ENCODE measurements around the gene GSAP.

Gene GSAP

GRCh38 chr7:77409005-77409738 lies 7.0 kb downstream of the GSAP start:
- H3K4me3 ChIP-seq (ENCODE audit: extremely low read depth, insufficient read depth, low read length, poor library complexity, severe bottlenecking): no peak overlapping the region
- 50 to 83% methylated on average over 1 to 2 of the region's 7 CpGs for WGBS, 2 experiments (ENCODE audit: insufficient coverage in 2 of 2)
- H3K4me1 ChIP-seq (ENCODE audit: control insufficient read depth, insufficient read depth, low read length, poor library complexity, severe bottlenecking): no peaks in the 10 kb centered on the region
- no peak overlapping the region for H3K27ac ChIP-seq (ENCODE audit: low read depth, low read length, severe bottlenecking)
- H3K9me3 ChIP-seq (ENCODE audit: control insufficient read depth, low read length): no peaks in the 10 kb centered on the region
- H3K36me3 ChIP-seq (ENCODE audit: control insufficient read depth, insufficient read depth, low read length): no peaks in the 10 kb centered on the region

GRCh38 chr7:77407906-77408305 lies 8.2 kb downstream of the GSAP start:
- no peak overlapping the region for H3K27ac ChIP-seq (ENCODE audit: low read depth, low read length, severe bottlenecking)
- H3K4me1 ChIP-seq (ENCODE audit: control insufficient read depth, insufficient read depth, low read length, poor library complexity, severe bottlenecking): no peaks in the 10 kb centered on the region
- H3K4me3 ChIP-seq (ENCODE audit: extremely low read depth, insufficient read depth, low read length, poor library complexity, severe bottlenecking): no peak overlapping the region
- H3K36me3 ChIP-seq (ENCODE audit: control insufficient read depth, insufficient read depth, low read length): no peaks in the 10 kb centered on the region
- H3K9me3 ChIP-seq (ENCODE audit: control insufficient read depth, low read length): no peaks in the 10 kb centered on the region

- 85 to 91% methylated on average over 3 of the region's 4 CpGs for WGBS, 2 experiments (ENCODE audit: insufficient coverage in 2 of 2)
- Histone ChIP-seq H3K27ac (ENCODE audit: low read depth, low read length, severe bottlenecking) (no peak overlapping the region), H3K36me3 (ENCODE audit: control insufficient read depth, insufficient read depth, low read length) (no peaks in the 10 kb centered on the region), H3K4me3 (ENCODE audit: extremely low read depth, insufficient read depth, low read length, poor library complexity, severe bottlenecking) (no peak overlapping the region), H3K9me3 (ENCODE audit: control insufficient read depth, low read length) (no peaks in the 10 kb centered on the region), H3K4me1 (ENCODE audit: control insufficient read depth, insufficient read depth, low read length, poor library complexity, severe bottlenecking) (no peaks in the 10 kb centered on the region)
Observed at GRCh38 chr7:77406421-77406820, 9.7 kb downstream of the GSAP start.

- no peaks in the 10 kb centered on the region for H3K4me1 ChIP-seq (ENCODE audit: control insufficient read depth, insufficient read depth, low read length, poor library complexity, severe bottlenecking)
- H3K27ac ChIP-seq (ENCODE audit: low read depth, low read length, severe bottlenecking): no peak overlapping the region
- no peaks in the 10 kb centered on the region for H3K9me3 ChIP-seq (ENCODE audit: control insufficient read depth, low read length)
- WGBS, 2 experiments (ENCODE audit: insufficient coverage in 2 of 2): no CpG with 5 or more reads among the region's 2 CpGs
- no peaks in the 10 kb centered on the region for H3K36me3 ChIP-seq (ENCODE audit: control insufficient read depth, insufficient read depth, low read length)
- H3K4me3 ChIP-seq (ENCODE audit: extremely low read depth, insufficient read depth, low read length, poor library complexity, severe bottlenecking): no peak overlapping the region
Observed at GRCh38 chr7:77404641-77405040, 11.5 kb downstream of the GSAP start.

- 73 to 76% methylated on average over 2 of the region's 2 CpGs for WGBS, 2 experiments (ENCODE audit: insufficient coverage in 2 of 2)
- Histone ChIP-seq H3K36me3 (ENCODE audit: control insufficient read depth, insufficient read depth, low read length) (no peaks in the 10 kb centered on the region), H3K4me3 (ENCODE audit: extremely low read depth, insufficient read depth, low read length, poor library complexity, severe bottlenecking) (no peak overlapping the region), H3K27ac (ENCODE audit: low read depth, low read length, severe bottlenecking) (no peak overlapping the region), H3K4me1 (ENCODE audit: control insufficient read depth, insufficient read depth, low read length, poor library complexity, severe bottlenecking) (no peaks in the 10 kb centered on the region), H3K9me3 (ENCODE audit: control insufficient read depth, low read length) (no peaks in the 10 kb centered on the region)
Observed at GRCh38 chr7:77403957-77404356, 12.2 kb downstream of the GSAP start.

- H3K4me3 ChIP-seq (ENCODE audit: extremely low read depth, insufficient read depth, low read length, poor library complexity, severe bottlenecking): no peak overlapping the region
- H3K4me1 ChIP-seq (ENCODE audit: control insufficient read depth, insufficient read depth, low read length, poor library complexity, severe bottlenecking): no peaks in the 10 kb centered on the region
- no peak overlapping the region for H3K27ac ChIP-seq (ENCODE audit: low read depth, low read length, severe bottlenecking)
- H3K9me3 ChIP-seq (ENCODE audit: control insufficient read depth, low read length): no peaks in the 10 kb centered on the region
- WGBS, 2 experiments (ENCODE audit: insufficient coverage in 2 of 2): no CpG with 5 or more reads among the region's 1 CpG
- no peaks in the 10 kb centered on the region for H3K36me3 ChIP-seq (ENCODE audit: control insufficient read depth, insufficient read depth, low read length)
Observed at GRCh38 chr7:77402818-77403217, 13.3 kb downstream of the GSAP start.

GRCh38 chr7:77401002-77401401 lies 15.1 kb downstream of the GSAP start:
- Histone ChIP-seq H3K9me3 (ENCODE audit: control insufficient read depth, low read length) (no peaks in the 10 kb centered on the region), H3K27ac (ENCODE audit: low read depth, low read length, severe bottlenecking) (no peak overlapping the region), H3K4me1 (ENCODE audit: control insufficient read depth, insufficient read depth, low read length, poor library complexity, severe bottlenecking) (no peaks in the 10 kb centered on the region), H3K36me3 (ENCODE audit: control insufficient read depth, insufficient read depth, low read length) (no peaks in the 10 kb centered on the region), H3K4me3 (ENCODE audit: extremely low read depth, insufficient read depth, low read length, poor library complexity, severe bottlenecking) (no peak overlapping the region)
- WGBS, 2 experiments (ENCODE audit: insufficient coverage in 2 of 2): no CpG with 5 or more reads among the region's 2 CpGs

GRCh38 chr7:77399816-77400215 lies 16.3 kb downstream of the GSAP start:
- no peaks in the 10 kb centered on the region for H3K4me1 ChIP-seq (ENCODE audit: control insufficient read depth, insufficient read depth, low read length, poor library complexity, severe bottlenecking)
- no peaks in the 10 kb centered on the region for H3K36me3 ChIP-seq (ENCODE audit: control insufficient read depth, insufficient read depth, low read length)
- H3K27ac ChIP-seq (ENCODE audit: low read depth, low read length, severe bottlenecking): no peak overlapping the region
- WGBS, 2 experiments (ENCODE audit: insufficient coverage in 2 of 2): 67 to 100% methylated on average over 1 of the region's 2 CpGs
- H3K9me3 ChIP-seq (ENCODE audit: control insufficient read depth, low read length): no peaks in the 10 kb centered on the region
- H3K4me3 ChIP-seq (ENCODE audit: extremely low read depth, insufficient read depth, low read length, poor library complexity, severe bottlenecking): no peak overlapping the region

- Histone ChIP-seq H3K36me3 (ENCODE audit: control insufficient read depth, insufficient read depth, low read length) (no peaks in the 10 kb centered on the region), H3K9me3 (ENCODE audit: control insufficient read depth, low read length) (no peaks in the 10 kb centered on the region), H3K4me3 (ENCODE audit: extremely low read depth, insufficient read depth, low read length, poor library complexity, severe bottlenecking) (no peak overlapping the region), H3K4me1 (ENCODE audit: control insufficient read depth, insufficient read depth, low read length, poor library complexity, severe bottlenecking) (no peaks in the 10 kb centered on the region), H3K27ac (ENCODE audit: low read depth, low read length, severe bottlenecking) (no peak overlapping the region)
- 83% methylated on average over 1 of the region's 2 CpGs; no CpG with 5 or more reads in 1 of the 2 experiments for WGBS, 2 experiments (ENCODE audit: insufficient coverage in 2 of 2)
Observed at GRCh38 chr7:77396894-77397547, 19.1 kb downstream of the GSAP start.

- Histone ChIP-seq H3K36me3 (ENCODE audit: control insufficient read depth, insufficient read depth, low read length) (no peaks in the 10 kb centered on the region), H3K4me3 (ENCODE audit: extremely low read depth, insufficient read depth, low read length, poor library complexity, severe bottlenecking) (no peak overlapping the region), H3K27ac (ENCODE audit: low read depth, low read length, severe bottlenecking) (no peak overlapping the region), H3K9me3 (ENCODE audit: control insufficient read depth, low read length) (no peaks in the 10 kb centered on the region), H3K4me1 (ENCODE audit: control insufficient read depth, insufficient read depth, low read length, poor library complexity, severe bottlenecking) (no peaks in the 10 kb centered on the region)
- WGBS, 2 experiments (ENCODE audit: insufficient coverage in 2 of 2): 100% methylated on average over 1 of the region's 1 CpG; no CpG with 5 or more reads in 1 of the 2 experiments
Observed at GRCh38 chr7:77395626-77396025, 20.5 kb downstream of the GSAP start.

GRCh38 chr7:77393954-77394353 lies 22.2 kb downstream of the GSAP start:
- Histone ChIP-seq H3K4me3 (ENCODE audit: extremely low read depth, insufficient read depth, low read length, poor library complexity, severe bottlenecking) (no peak overlapping the region), H3K36me3 (ENCODE audit: control insufficient read depth, insufficient read depth, low read length) (no peaks in the 10 kb centered on the region), H3K9me3 (ENCODE audit: control insufficient read depth, low read length) (no peaks in the 10 kb centered on the region), H3K27ac (ENCODE audit: low read depth, low read length, severe bottlenecking) (no peak overlapping the region), H3K4me1 (ENCODE audit: control insufficient read depth, insufficient read depth, low read length, poor library complexity, severe bottlenecking) (no peaks in the 10 kb centered on the region)
- WGBS, 2 experiments (ENCODE audit: insufficient coverage in 2 of 2): 94 to 97% methylated on average over 6 of the region's 6 CpGs

All from mesodermal cell (in vitro differentiated cells).